Measurements from ENCODE around the gene GALT. TPM values are rescaled to one million over a fixed set of nuclear protein-coding genes. Genes with fewer than 3 reads are reported as not detected.

The GALT gene
- total and polyA plus RNA-seq, 2 of the 13 experiments (the other 11 are each of a cell fraction or from before 2014, with no cell fraction given), result 40.4 to 46.3 TPM

- TF ChIP-seq ZBED4 (CRISPR knock-in tag; IDR thresholded peaks at IDR 0.05; ENCODE audit: borderline replicate concordance) (no peak), GPBP1L1 (CRISPR knock-in tag; IDR thresholded peaks at IDR 0.05) (no peak), ATF3 (CRISPR knock-in tag; IDR thresholded peaks at IDR 0.05) (peak; percentile 71)
Observed at GRCh38 chr9:34606905-34607304, 39.6 kb upstream of the GALT start (continued).

GRCh38 chr9:34607331-34607730, 39.1 kb upstream of the GALT start:
- Histone ChIP-seq H3K27ac (ENCODE audit: extremely low read length, insufficient read depth, low read length) (no peak overlapping the region), H2AFZ (ENCODE audit: low read length) (no peak overlapping the region), H3K36me3 (replicated peaks in 1 of 2; ENCODE audit: control insufficient read depth in 1 of 2, insufficient read depth in 2 of 2, low read length in 2 of 2) (no peaks in the 10 kb centered on the region), H3K27me3 (ENCODE audit: control insufficient read depth in 1 of 2, insufficient read depth in 2 of 2, low read length in 2 of 2) (no peaks in the 10 kb centered on the region), H3K4me3 (replicated peaks in 1 of 3; ENCODE audit: insufficient read depth in 1 of 3, low read depth in 2 of 3, low read length in 3 of 3) (no peak overlapping the region), H3K79me2 (ENCODE audit: insufficient read depth, low read length) (peaks cover 6% of the 10 kb centered on the region), H3K4me1 (ENCODE audit: insufficient read depth, low read length) (peaks cover 27% of the 10 kb centered on the region), H3K4me2 (ENCODE audit: low read depth, low read length) (no peak overlapping the region; the same call in 1 of the 2 replicates), H3K9ac (ENCODE audit: insufficient read depth, low read depth, low read length) (no peak overlapping the region), H3K9me3 (ENCODE audit: low read length) (no peaks in the 10 kb centered on the region), H4K20me1 (ENCODE audit: insufficient read depth, low read length) (no peaks in the 10 kb centered on the region; the same call in 1 of the 2 replicates)
- 17% methylated on average over 2 of the region's 2 CpGs for WGBS (ENCODE audit: low lambda C conversion rate)
- FAIRE-seq (no peak), DNase-seq (ENCODE audit: low spot score) (no peak), ATAC-seq (no peak)
- ChIA-PET POLR2A (interaction anchor here (0.6 to 1.5 kb wide), 4 partner anchors 26 to 39 kb away, joined by 3 to 5 read pairs (median 4); partner anchors contain the start of genes GALT and SIGMAR1), CTCF (ENCODE audit: low intra/inter-chr PET ratio, low total read pairs) (no interaction called here)
- no TSS peak for BruUV-seq (replicated peaks)
- intact Hi-C loops (cut with micrococcal nuclease; ENCODE audit: unreplicated experiment), result no loop called here
- in situ Hi-C loops (cut with HindIII; ENCODE audit: extremely low pct_ligation_motif_present, low pct_unique_long_range_greater_than_20kb), result no loop called here
- TF ChIP-seq KIAA2018 (CRISPR knock-in tag; IDR thresholded peaks at IDR 0.05; ENCODE audit: borderline replicate concordance), result no peak
- no peak for TF ChIP-seq XBP1 (CRISPR knock-in tag; IDR thresholded peaks at IDR 0.05)
- no peak for TF ChIP-seq ZNF513 (CRISPR knock-in tag; conservative IDR thresholded peaks at IDR 0.05)

Measured in HepG2 (cell line).